Activated naive CD8-positive, alpha-beta T cell treated with anti-CD3 and anti-CD28 coated beads for 36 hours (primary cell): Measurements from ENCODE around the gene SLC9B1. TPM values are rescaled to one million over a fixed set of nuclear protein-coding genes. Genes with fewer than 3 reads are reported as not detected.

Experiments used
- DNase-seq: peaks from one replicate; pipeline ENCODE4 v3.0.0; 2021
- H3K27ac Mint-ChIP-seq: one replicate; pipeline ENCODE4 v1.8.0; 2022; ENCODE audit warnings: mild to moderate bottlenecking, moderate library complexity, mixed read lengths
- H3K27me3 Mint-ChIP-seq: one replicate; pipeline ENCODE4 v1.8.0; 2022; ENCODE audit warnings: mild to moderate bottlenecking, mixed read lengths
- H3K36me3 Mint-ChIP-seq: one replicate; pipeline ENCODE4 v1.8.0; 2021; ENCODE audit warnings: mild to moderate bottlenecking, mixed read lengths
- H3K4me1 Mint-ChIP-seq: one replicate; pipeline ENCODE4 v1.8.0; 2021; ENCODE audit warnings: mixed read lengths
- H3K4me3 Mint-ChIP-seq: one replicate; pipeline ENCODE4 v1.8.0; 2022; ENCODE audit warnings: mild to moderate bottlenecking, moderate library complexity, mixed read lengths
- H3K9me3 Mint-ChIP-seq: one replicate; pipeline ENCODE4 v1.8.0; 2022; ENCODE audit warnings: mixed read lengths
- total RNA-seq, 2 experiments: library from RNA; stranded (reverse); gene quantifications; one replicate each; pipeline ENCODE4 v1.2.3, GENCODE V29; 2021

SLC9B1 gene
- 1 to 10 TPM; 1.0 to 1.2 TPM for total RNA-seq

DNA sequence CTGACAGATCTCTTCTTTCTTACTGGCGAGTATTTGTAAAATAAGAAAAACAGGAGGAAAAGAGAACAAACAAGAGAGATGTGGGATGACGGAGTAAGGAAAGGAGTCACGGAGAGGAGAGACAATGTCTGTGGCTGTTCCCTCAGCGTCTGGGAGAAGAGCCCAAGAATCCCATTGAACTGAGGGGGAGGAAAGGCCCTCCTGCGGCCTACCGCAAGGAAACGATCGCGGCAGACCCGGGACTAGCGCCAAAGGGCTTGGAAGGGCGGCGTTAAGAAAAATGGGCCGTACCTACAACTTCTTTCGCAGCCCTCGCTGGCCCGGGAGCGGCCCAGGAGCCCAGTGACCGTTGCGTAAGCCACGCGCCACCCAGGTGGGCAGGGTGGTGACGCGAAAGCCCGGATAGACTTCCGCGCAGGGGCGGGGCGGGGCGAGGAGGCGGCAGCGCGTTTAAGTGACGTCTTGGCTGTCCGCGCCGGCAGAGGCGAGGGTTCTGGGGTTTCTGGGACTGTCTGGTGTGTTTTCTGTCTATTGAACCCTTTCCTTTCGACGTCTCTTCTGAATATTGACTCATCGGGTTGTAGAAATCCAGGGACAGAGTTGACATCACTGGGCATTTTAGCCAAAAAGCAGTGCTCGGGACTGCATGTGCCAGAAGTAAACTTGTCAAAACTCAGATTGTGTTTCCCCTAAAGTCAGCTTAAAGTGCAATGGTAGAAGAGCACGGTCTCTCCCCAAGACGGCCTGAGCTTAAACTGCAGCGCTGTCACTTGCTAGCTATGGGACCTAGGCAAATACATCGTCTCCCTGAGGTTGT lies at the start of gene SLC9B1:
Gene SLC9B1, minus strand, starts transcription at position 398 of the 817 bp plus-strand sequence. CDS start 27,994 bp downstream, outside the sequence.
- peak; percentile 96 for DNase-seq
- peak within 1 kb of the TSS; percentile 85 for H3K4me3 Mint-ChIP-seq
- peaks cover 19% of the 10 kb centered on the region for H3K4me1 Mint-ChIP-seq
- H3K36me3 Mint-ChIP-seq, result peaks cover 7% of the 10 kb centered on the region
- no peaks in the 10 kb centered on the region for H3K9me3 Mint-ChIP-seq
- H3K27ac Mint-ChIP-seq, result peak within 1 kb of the TSS; percentile 89
- no peaks in the 10 kb centered on the region for H3K27me3 Mint-ChIP-seq

- H3K4me3 Mint-ChIP-seq, result no peak overlapping the region
- no peak for DNase-seq
- peaks cover 49% of the 10 kb centered on the region for H3K36me3 Mint-ChIP-seq
- peaks cover 30% of the 10 kb centered on the region for H3K4me1 Mint-ChIP-seq
- no peak overlapping the region for H3K27ac Mint-ChIP-seq
- H3K9me3 Mint-ChIP-seq, result no peaks in the 10 kb centered on the region
- no peaks in the 10 kb centered on the region for H3K27me3 Mint-ChIP-seq
Measured at GRCh38 chr4:103067841-103068547, 48.5 kb upstream of the SLC9B1 start.

DNA sequence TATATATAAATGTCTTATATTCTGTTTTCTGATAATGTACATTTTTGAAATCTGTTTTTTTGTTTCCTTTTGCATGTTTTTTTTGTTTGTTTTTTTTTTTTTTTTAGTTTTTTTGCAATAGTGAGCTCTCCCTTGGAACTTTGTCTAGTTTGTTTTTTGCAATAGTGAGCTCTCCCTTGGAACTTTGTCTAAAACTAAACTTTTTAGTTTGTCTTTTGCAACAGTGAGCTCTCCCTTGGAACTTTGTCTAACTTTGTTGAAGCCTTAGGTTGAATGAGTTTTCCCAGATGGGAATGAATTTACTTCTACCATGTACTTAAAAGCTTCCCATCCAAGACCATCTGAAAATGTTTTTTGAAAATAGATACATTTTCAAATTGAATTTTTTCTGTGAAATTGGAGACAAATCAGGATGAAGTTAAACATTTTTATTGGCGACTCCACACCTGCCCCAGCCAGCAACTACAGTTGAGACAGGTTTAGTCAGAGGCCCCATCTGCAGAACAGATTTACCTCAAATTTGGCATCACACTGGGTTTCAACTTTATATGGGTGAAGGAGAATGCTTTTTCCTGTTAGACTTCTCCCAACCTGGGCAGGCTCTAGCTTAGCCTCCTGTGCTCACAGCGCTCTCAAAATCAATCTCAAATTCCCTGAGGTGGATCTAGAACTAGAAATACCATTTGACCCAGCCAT lies 41.1 kb upstream of the SLC9B1 start:
- Mint-ChIP-seq H3K4me3 (no peak overlapping the region), H3K36me3 (peaks cover 44% of the 10 kb centered on the region), H3K4me1 (peaks cover 2% of the 10 kb centered on the region)

DNA sequence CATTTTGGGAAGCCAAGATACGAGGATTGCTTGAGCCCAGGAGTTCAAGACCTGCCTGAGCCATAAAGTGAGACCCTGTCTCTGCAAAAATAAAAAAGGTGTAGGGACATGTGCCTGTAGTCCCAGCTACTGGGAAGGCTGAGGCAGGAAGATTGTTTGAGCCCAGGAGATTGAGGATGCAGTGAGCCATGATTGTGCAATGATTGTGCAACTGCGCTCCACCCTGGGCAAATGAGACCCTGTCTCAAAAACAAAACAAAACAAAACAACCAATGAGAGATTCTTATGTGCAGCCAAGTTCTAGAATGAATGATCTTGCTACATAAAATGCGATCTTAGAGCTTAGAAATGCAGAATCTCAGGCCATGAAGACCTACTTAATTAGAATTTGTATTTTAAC lies 34.5 kb upstream of the SLC9B1 start:
- Mint-ChIP-seq H3K36me3 (peaks cover 15% of the 10 kb centered on the region), H3K27me3 (no peaks in the 10 kb centered on the region), H3K4me3 (no peak overlapping the region), H3K9me3 (no peaks in the 10 kb centered on the region), H3K27ac (no peak overlapping the region), H3K4me1 (peaks cover 10% of the 10 kb centered on the region)
- DNase-seq, result no peak

More for the DNA sequence above, 41.1 kb upstream of the SLC9B1 start:
- Mint-ChIP-seq H3K9me3 (no peaks in the 10 kb centered on the region), H3K27ac (no peak overlapping the region), H3K27me3 (no peaks in the 10 kb centered on the region)
- DNase-seq, result no peak

- Mint-ChIP-seq H3K4me3 (no peak overlapping the region), H3K36me3 (peaks cover 19% of the 10 kb centered on the region), H3K27me3 (no peaks in the 10 kb centered on the region), H3K9me3 (no peaks in the 10 kb centered on the region), H3K27ac (no peak overlapping the region), H3K4me1 (peaks cover 10% of the 10 kb centered on the region)
- no peak for DNase-seq
Measured at GRCh38 chr4:103052779-103053178, 33.3 kb upstream of the SLC9B1 start.

DNA sequence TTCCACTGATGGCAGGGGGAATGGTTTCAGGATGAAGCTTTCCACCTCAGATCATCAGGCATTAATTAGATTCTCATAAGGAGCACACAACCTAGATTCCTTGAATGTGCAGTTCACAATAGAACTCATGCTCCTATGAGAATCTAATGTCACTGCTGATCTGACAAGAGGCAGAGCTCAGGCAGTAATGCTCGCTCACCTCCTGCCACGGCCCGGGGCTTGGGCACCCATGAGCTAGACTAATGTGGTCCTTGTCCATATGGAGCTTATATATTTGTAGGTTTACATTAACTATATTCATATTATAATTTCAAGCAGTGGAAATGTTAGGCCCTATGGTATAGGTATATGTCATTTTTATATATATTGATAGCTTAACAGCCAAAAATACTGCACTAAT lies 32.6 kb upstream of the SLC9B1 start:
- DNase-seq, result no peak
- Mint-ChIP-seq H3K9me3 (no peaks in the 10 kb centered on the region), H3K36me3 (peaks cover 23% of the 10 kb centered on the region), H3K4me3 (no peak overlapping the region), H3K27me3 (no peaks in the 10 kb centered on the region), H3K4me1 (peaks cover 10% of the 10 kb centered on the region), H3K27ac (no peak overlapping the region)

GRCh38 chr4:103050736-103051436 lies 31.4 kb upstream of the SLC9B1 start:
- H3K27ac Mint-ChIP-seq, result no peak overlapping the region
- DNase-seq, result no peak
- no peak overlapping the region for H3K4me3 Mint-ChIP-seq
- peaks cover 15% of the 10 kb centered on the region for H3K4me1 Mint-ChIP-seq
- peaks cover 26% of the 10 kb centered on the region for H3K36me3 Mint-ChIP-seq
- H3K9me3 Mint-ChIP-seq, result no peaks in the 10 kb centered on the region
- H3K27me3 Mint-ChIP-seq, result no peaks in the 10 kb centered on the region

- H3K9me3 Mint-ChIP-seq, result no peaks in the 10 kb centered on the region
- peak; percentile 13 for DNase-seq
- no peaks in the 10 kb centered on the region for H3K27me3 Mint-ChIP-seq
- peaks cover 15% of the 10 kb centered on the region for H3K4me1 Mint-ChIP-seq
- H3K27ac Mint-ChIP-seq, result no peak overlapping the region
- peaks cover 25% of the 10 kb centered on the region for H3K36me3 Mint-ChIP-seq
- H3K4me3 Mint-ChIP-seq, result no peak overlapping the region
Measured at GRCh38 chr4:103046416-103047290, 27.1 kb upstream of the SLC9B1 start.

GRCh38 chr4:103044183-103044582 lies 24.7 kb upstream of the SLC9B1 start:
- Mint-ChIP-seq H3K36me3 (peaks cover 25% of the 10 kb centered on the region), H3K27ac (no peak overlapping the region), H3K4me1 (peaks cover 5% of the 10 kb centered on the region), H3K27me3 (no peaks in the 10 kb centered on the region), H3K4me3 (no peak overlapping the region), H3K9me3 (no peaks in the 10 kb centered on the region)
- no peak for DNase-seq

- H3K27ac Mint-ChIP-seq, result no peak overlapping the region
- peaks cover 2% of the 10 kb centered on the region for H3K4me1 Mint-ChIP-seq
- peaks cover 17% of the 10 kb centered on the region for H3K36me3 Mint-ChIP-seq
Measured at GRCh38 chr4:103036169-103036568, 16.7 kb upstream of the SLC9B1 start.

DNA sequence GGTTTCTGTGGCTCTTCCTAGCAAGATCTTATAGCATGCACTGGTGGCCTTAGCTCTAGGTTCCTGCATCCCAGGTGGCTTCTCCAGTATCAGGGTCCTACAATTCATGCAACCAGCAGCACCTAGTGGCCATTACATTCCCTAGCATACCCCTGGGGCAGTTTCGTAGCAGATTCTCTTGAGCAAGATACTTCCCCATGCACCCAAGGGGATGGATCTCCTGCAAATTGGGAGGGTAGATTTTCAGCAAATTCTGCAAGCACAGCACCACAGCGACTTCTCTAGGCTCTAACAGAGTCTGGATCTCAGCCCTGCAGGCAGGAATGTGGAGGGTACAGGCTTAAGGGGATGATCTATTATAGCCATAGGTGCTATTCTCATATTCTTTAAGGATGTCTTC lies 13.1 kb upstream of the SLC9B1 start:
- Mint-ChIP-seq H3K4me3 (no peak overlapping the region), H3K27ac (no peak overlapping the region), H3K9me3 (no peaks in the 10 kb centered on the region), H3K36me3 (peaks cover 30% of the 10 kb centered on the region), H3K4me1 (peaks cover 2% of the 10 kb centered on the region), H3K27me3 (no peaks in the 10 kb centered on the region)
- no peak for DNase-seq

More at GRCh38 chr4:103036169-103036568, 16.7 kb upstream of the SLC9B1 start:
- DNase-seq, result no peak
- H3K27me3 Mint-ChIP-seq, result no peaks in the 10 kb centered on the region
- H3K9me3 Mint-ChIP-seq, result no peaks in the 10 kb centered on the region
- H3K4me3 Mint-ChIP-seq, result no peak overlapping the region

GRCh38 chr4:103030791-103031190 lies 11.3 kb upstream of the SLC9B1 start:
- Mint-ChIP-seq H3K4me1 (peaks cover 2% of the 10 kb centered on the region), H3K4me3 (no peak overlapping the region)
- no peak for DNase-seq

DNA sequence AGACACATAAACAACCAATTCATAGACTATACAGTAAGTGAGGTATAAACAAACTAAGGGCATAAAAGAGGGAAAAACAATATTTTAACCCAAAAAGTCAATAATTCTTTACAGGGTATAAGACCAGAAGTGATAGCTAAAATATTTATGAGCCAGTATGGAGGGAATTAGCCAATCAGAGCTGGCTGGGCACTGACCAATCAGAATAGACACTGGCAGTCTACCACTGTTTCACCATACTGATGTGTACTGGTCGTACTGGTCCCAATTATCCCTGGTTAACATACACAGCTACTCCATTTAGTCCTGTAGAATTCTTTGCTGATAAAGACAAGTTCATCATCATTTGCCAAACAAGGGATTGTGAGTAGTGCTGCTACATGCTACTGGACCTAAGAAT lies 9.8 kb upstream of the SLC9B1 start:
- H3K36me3 Mint-ChIP-seq, result peaks cover 15% of the 10 kb centered on the region
- H3K4me3 Mint-ChIP-seq, result no peak overlapping the region
- no peaks in the 10 kb centered on the region for H3K9me3 Mint-ChIP-seq
- H3K4me1 Mint-ChIP-seq, result peaks cover 2% of the 10 kb centered on the region
- no peak for DNase-seq
- H3K27ac Mint-ChIP-seq, result no peak overlapping the region
- no peaks in the 10 kb centered on the region for H3K27me3 Mint-ChIP-seq

More at GRCh38 chr4:103030791-103031190, 11.3 kb upstream of the SLC9B1 start:
- H3K36me3 Mint-ChIP-seq, result peaks cover 21% of the 10 kb centered on the region
- no peak overlapping the region for H3K27ac Mint-ChIP-seq
- H3K9me3 Mint-ChIP-seq, result no peaks in the 10 kb centered on the region
- no peaks in the 10 kb centered on the region for H3K27me3 Mint-ChIP-seq

GRCh38 chr4:103026868-103027267 lies 7.4 kb upstream of the SLC9B1 start:
- no peaks in the 10 kb centered on the region for H3K4me1 Mint-ChIP-seq
- no peak overlapping the region for H3K4me3 Mint-ChIP-seq
- no peak for DNase-seq
- H3K27ac Mint-ChIP-seq, result no peak overlapping the region
- no peaks in the 10 kb centered on the region for H3K27me3 Mint-ChIP-seq
- no peaks in the 10 kb centered on the region for H3K9me3 Mint-ChIP-seq
- H3K36me3 Mint-ChIP-seq, result peaks cover 16% of the 10 kb centered on the region
